IMR-90 (cell line): ENCODE results near the gene DIAPH2.

Source experiments
- CEBPB ChIP-seq: IDR thresholded peaks from 2 replicates; pipeline ENCODE4 v1.6.1; 2012; ENCODE audit warnings: low read depth, low read length, improper control_type of control experiment
- POLR2A ChIP-seq: IDR thresholded peaks from 2 replicates; pipeline ENCODE4 v1.6.1; 2012; ENCODE audit warnings: mild to moderate bottlenecking, low read depth, low read length
- TF ChIP-seq, protein P1 (sequence below): fragments of 150-350 bp; IDR thresholded peaks from 2 replicates; pipeline ENCODE4 v1.6.1; 2017; ENCODE audit warnings: mild to moderate bottlenecking, antibody characterized with exemption, low read length, low read depth

DNA sequence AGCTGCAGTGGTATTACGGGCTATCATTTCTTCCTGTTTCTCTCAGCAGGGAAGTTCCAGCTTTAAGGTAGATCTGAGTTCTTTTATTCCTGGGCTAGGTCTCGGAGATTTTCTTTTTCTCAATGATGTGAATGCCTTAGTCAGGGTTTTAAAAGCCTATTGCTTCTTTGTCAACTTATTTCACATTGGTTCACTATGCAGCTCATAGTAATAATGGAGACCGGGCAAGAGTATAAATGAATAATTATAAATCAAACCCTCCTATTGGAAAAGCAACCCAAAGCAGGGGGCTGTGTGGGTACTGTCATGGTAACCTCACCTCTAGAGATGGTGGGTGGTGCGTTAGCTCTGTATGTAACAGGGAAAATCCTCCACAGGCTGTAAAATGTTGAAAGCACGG is 762.7 kb downstream of the DIAPH2 start:
- TF ChIP-seq, protein P1, sequence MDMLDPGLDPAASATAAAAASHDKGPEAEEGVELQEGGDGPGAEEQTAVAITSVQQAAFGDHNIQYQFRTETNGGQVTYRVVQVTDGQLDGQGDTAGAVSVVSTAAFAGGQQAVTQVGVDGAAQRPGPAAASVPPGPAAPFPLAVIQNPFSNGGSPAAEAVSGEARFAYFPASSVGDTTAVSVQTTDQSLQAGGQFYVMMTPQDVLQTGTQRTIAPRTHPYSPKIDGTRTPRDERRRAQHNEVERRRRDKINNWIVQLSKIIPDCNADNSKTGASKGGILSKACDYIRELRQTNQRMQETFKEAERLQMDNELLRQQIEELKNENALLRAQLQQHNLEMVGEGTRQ, result no peak
- TF ChIP-seq POLR2A (no peak), CEBPB (no peak)
